Measurements from ENCODE around the gene THAP5. TPM values are rescaled to one million over a fixed set of nuclear protein-coding genes. Genes with fewer than 3 reads are reported as not detected.

THAP5 gene
- total RNA-seq, 2 experiments from 2014 or later = 28.7 to 28.8 TPM

DNA sequence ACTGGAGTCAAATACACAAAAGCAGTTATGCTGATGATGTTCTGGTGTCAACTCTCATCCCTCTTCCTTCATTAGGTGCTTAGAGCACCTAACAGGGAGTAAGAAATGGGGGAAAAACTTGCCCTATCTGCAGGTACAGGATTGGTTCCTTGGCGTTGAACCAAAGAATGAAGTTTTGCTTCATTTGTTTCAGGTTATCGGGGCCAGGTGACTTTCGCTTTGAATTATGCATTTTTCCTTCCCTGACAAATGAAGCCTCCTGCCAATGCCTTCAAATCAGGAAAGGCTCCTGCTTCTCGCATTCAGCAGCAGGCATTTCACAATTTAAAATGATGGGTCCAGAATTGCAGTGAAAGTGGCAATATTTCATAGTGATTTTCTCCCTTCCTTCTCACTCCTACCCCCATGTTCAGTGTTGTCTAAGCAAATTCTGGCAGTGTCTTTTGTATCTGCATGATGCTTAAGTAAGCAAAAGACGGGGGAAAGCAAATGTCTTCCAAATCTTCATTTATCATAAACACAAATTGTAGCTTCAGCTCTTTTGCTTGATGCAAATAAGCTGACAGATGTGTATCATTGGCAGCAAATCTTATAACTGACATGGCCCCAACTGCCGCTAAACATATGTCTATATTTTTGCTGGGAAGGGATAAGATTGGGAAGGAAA lies 29.5 kb upstream of the THAP5 start:
- no peak for DNase-seq
- H3K27me3 Mint-ChIP-seq = peaks cover 19% of the 10 kb centered on the region
- H3K27ac Mint-ChIP-seq = no peak overlapping the region
- no peaks in the 10 kb centered on the region for H3K9me3 Mint-ChIP-seq
- ChIA-PET POLR2A (no interaction called here), CTCF (interaction anchor here (1.3 kb wide), 1 partner anchor 19 kb away, joined by 3 read pairs; no protein-coding TSS in a partner anchor)
- no peaks in the 10 kb centered on the region for H3K4me1 Mint-ChIP-seq
- no peaks in the 10 kb centered on the region for H3K36me3 Mint-ChIP-seq (ENCODE audit: low read depth)
- no peak overlapping the region for H3K4me3 Mint-ChIP-seq

DNA sequence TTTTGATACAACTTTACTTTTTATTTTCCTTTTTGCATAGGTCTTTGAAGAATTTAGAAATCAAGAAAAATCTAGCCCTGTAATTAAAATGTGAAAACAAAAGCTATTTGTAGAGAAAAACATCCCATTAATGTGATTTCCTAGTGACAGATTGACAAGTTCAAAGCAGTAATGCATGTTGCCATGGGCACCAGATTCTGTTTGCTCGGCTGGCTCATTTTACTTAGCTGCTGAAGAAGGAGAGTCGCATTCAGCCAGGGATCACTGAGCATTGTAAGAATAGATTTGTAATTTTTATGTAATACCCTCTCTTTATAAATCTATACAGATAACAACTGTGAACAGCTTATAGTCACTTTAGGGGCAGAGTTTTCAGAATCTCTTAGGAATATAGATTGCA lies 28.6 kb upstream of the THAP5 start:
- Mint-ChIP-seq H3K27ac (no peak overlapping the region), H3K4me3 (no peak overlapping the region), H3K9me3 (no peaks in the 10 kb centered on the region), H3K4me1 (no peaks in the 10 kb centered on the region), H3K36me3 (ENCODE audit: low read depth) (no peaks in the 10 kb centered on the region), H3K27me3 (peaks cover 19% of the 10 kb centered on the region)
- CTCF ChIA-PET = no interaction called here
- POLR2A ChIA-PET = no interaction called here
- DNase-seq = no peak

DNA sequence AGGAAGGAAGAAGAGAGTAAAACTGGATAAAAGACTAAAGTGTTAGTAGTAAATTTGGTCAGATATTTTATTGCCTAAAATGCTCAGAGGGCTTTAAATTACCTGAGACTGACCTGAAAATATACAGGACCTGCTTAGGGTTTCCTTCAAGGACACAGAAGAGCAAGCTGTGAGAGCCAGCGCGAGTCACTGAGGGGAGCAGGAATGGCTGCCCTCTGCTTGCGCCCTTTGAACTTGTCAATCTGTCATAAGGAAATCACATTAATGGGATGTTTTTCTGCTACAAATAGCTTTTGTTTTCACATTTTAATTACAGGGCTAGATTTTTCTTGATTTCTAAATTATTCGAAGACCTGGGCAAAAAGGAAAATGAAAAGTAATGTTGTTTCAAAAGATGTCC lies 27.1 kb upstream of the THAP5 start:
- H3K27ac Mint-ChIP-seq = no peak overlapping the region
- H3K9me3 Mint-ChIP-seq = no peaks in the 10 kb centered on the region
- H3K27me3 Mint-ChIP-seq = peaks cover 19% of the 10 kb centered on the region
- POLR2A ChIA-PET = interaction anchor here (1.0 kb wide), 1 partner anchor 27 kb away, joined by 3 read pairs; the partner anchor contains the start of genes DNAJB9 and THAP5
- DNase-seq = no peak
- H3K4me3 Mint-ChIP-seq = no peak overlapping the region
- no peaks in the 10 kb centered on the region for H3K4me1 Mint-ChIP-seq
- H3K36me3 Mint-ChIP-seq (ENCODE audit: low read depth) = no peaks in the 10 kb centered on the region
- CTCF ChIA-PET = no interaction called here

- H3K4me3 Mint-ChIP-seq = no peak overlapping the region
- DNase-seq = no peak
- no peaks in the 10 kb centered on the region for H3K36me3 Mint-ChIP-seq (ENCODE audit: low read depth)
- H3K27ac Mint-ChIP-seq = no peak overlapping the region
- H3K27me3 Mint-ChIP-seq = no peaks in the 10 kb centered on the region
- H3K9me3 Mint-ChIP-seq = no peaks in the 10 kb centered on the region
- POLR2A ChIA-PET = no interaction called here
- CTCF ChIA-PET = no interaction called here
- no peaks in the 10 kb centered on the region for H3K4me1 Mint-ChIP-seq
Measured at GRCh38 chr7:108592646-108593201, 23.2 kb upstream of the THAP5 start.

DNA sequence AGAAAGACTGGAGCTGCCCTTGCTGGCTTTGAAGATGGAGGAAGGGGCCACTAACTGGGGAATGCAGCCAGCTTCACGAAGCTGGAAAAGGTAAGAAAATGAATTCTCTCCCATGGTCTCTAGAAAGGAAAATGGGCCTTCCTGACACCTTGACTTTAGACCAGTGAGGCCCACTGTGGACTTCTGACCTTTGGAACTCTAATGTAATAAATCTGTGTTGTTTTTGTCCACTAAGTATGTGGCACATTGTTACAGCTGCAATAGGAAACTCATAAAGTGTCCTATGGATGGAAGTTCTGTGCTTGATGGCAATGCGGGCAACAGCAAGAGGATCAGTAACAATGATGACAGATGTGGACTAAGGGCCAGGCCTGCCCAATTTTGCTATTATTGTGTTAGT lies 21.1 kb upstream of the THAP5 start:
- no peak for DNase-seq
- H3K4me3 Mint-ChIP-seq = no peak overlapping the region
- H3K4me1 Mint-ChIP-seq = no peaks in the 10 kb centered on the region
- no peaks in the 10 kb centered on the region for H3K9me3 Mint-ChIP-seq
- CTCF ChIA-PET = no interaction called here
- peaks cover 6% of the 10 kb centered on the region for H3K27me3 Mint-ChIP-seq
- H3K27ac Mint-ChIP-seq = no peak overlapping the region
- POLR2A ChIA-PET = no interaction called here
- H3K36me3 Mint-ChIP-seq (ENCODE audit: low read depth) = no peaks in the 10 kb centered on the region

GRCh38 chr7:108589874-108590273 lies 20.4 kb upstream of the THAP5 start:
- no peaks in the 10 kb centered on the region for H3K4me1 Mint-ChIP-seq
- no peak for DNase-seq
- CTCF ChIA-PET = no interaction called here
- POLR2A ChIA-PET = interaction anchor here (0.9 kb wide), 1 partner anchor 20 kb away, joined by 3 read pairs; the partner anchor contains the start of genes DNAJB9 and THAP5
- no peaks in the 10 kb centered on the region for H3K9me3 Mint-ChIP-seq
- no peak overlapping the region for H3K4me3 Mint-ChIP-seq
- no peak overlapping the region for H3K27ac Mint-ChIP-seq
- H3K27me3 Mint-ChIP-seq = peaks cover 6% of the 10 kb centered on the region
- no peaks in the 10 kb centered on the region for H3K36me3 Mint-ChIP-seq (ENCODE audit: low read depth)

DNA sequence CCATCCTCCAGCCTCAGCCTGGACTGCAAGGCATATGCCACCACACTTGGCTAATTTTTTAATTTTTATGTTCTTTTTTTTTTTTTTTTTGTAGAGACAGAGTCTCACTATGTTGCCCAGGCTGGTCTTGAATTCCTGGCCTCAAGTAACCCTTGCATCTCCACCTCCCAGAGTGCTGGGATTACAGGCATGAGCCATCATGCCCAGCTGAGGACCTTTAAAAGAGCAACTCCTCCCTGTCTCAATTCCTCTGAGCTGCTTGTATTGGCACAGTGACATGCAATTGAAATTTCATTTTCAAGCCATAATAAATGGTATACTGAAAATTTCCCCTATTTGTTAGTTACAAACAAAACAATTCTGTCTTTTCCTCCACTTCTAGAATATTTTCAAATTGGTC lies 19.7 kb upstream of the THAP5 start:
- DNase-seq = no peak
- no peaks in the 10 kb centered on the region for H3K9me3 Mint-ChIP-seq
- peaks cover 6% of the 10 kb centered on the region for H3K27me3 Mint-ChIP-seq
- H3K4me1 Mint-ChIP-seq = no peaks in the 10 kb centered on the region
- no peak overlapping the region for H3K27ac Mint-ChIP-seq
- ChIA-PET POLR2A (interaction anchor here (0.9 kb wide), 1 partner anchor 19 kb away, joined by 3 read pairs; the partner anchor contains the start of genes DNAJB9 and THAP5), CTCF (no interaction called here)
- no peak overlapping the region for H3K4me3 Mint-ChIP-seq
- H3K36me3 Mint-ChIP-seq (ENCODE audit: low read depth) = no peaks in the 10 kb centered on the region

DNA sequence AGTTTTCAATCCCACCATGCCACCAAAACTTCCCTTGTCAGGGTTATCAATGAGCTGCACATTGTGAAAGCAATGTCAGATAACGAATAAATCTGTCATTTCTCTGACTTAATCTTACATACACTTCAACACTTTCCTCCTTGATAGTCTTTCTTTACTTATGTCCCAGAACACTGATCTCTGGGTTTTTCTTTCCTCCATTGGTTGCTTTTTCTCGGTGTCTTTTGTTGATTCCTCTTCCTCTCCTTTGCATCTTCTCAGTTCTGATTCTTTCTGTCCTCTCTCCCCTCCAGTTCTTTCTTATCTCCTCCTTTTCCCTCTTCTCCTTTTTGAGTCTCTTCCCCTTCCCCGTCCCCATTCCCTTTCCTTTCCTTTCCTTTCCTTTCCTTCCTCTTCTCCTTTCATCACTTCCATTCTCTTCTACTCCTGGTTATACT lies 16.8 kb upstream of the THAP5 start:
- no peaks in the 10 kb centered on the region for H3K4me1 Mint-ChIP-seq

DNA sequence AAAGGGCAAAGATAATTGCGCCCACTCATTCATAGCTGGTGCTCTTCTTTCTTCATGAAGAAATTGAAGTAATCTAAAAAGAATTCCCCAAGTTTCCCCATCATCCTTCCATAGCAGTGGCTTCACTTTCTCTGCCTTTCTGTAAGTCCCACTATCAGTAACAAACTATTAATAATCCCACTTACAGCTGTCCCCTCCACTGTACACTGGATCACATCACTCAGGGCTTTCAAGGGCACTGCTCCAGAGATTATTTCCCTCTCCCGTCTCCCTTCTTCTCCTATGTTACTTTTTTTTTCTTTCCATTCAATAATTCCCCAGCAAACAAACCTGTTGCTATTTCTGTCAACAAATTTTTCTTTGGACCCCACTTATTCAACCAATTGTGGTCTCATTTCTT lies 16.3 kb upstream of the THAP5 start:
- no peak for DNase-seq
- ChIA-PET CTCF (no interaction called here), POLR2A (no interaction called here)
- Mint-ChIP-seq H3K4me1 (no peaks in the 10 kb centered on the region), H3K9me3 (no peaks in the 10 kb centered on the region), H3K36me3 (ENCODE audit: low read depth) (no peaks in the 10 kb centered on the region), H3K4me3 (no peak overlapping the region), H3K27me3 (peaks cover 6% of the 10 kb centered on the region), H3K27ac (no peak overlapping the region)

More for the DNA sequence above, 16.8 kb upstream of the THAP5 start:
- no peak for DNase-seq
- no peak overlapping the region for H3K27ac Mint-ChIP-seq
- CTCF ChIA-PET = no interaction called here
- POLR2A ChIA-PET = no interaction called here
- H3K36me3 Mint-ChIP-seq (ENCODE audit: low read depth) = no peaks in the 10 kb centered on the region
- no peak overlapping the region for H3K4me3 Mint-ChIP-seq
- no peaks in the 10 kb centered on the region for H3K9me3 Mint-ChIP-seq
- peaks cover 6% of the 10 kb centered on the region for H3K27me3 Mint-ChIP-seq

DNA sequence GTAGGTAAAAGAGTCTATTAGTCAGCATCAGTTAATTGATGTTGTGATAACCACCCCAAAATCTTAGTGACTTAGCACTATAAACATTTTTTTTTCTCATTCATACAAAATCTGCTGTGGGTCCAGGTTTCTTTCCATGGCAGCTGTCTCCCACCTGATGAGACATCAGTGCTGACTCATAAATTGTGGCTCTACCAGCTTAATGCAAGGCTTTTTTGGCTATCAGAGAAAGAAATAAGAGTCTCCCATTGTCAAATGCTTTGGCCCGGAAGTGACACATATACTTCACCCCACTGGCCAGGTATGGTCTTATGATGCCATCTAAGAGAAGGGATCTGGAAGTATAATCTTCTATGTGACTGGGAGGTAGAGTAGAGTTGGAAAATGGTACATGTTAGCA lies 14.7 kb upstream of the THAP5 start:
- H3K36me3 Mint-ChIP-seq (ENCODE audit: low read depth) = peaks cover 9% of the 10 kb centered on the region
- ChIA-PET POLR2A (no interaction called here), CTCF (no interaction called here)
- H3K27ac Mint-ChIP-seq = no peak overlapping the region
- H3K4me3 Mint-ChIP-seq = no peak overlapping the region
- no peaks in the 10 kb centered on the region for H3K4me1 Mint-ChIP-seq
- peaks cover 6% of the 10 kb centered on the region for H3K27me3 Mint-ChIP-seq
- DNase-seq = no peak
- peaks cover 4% of the 10 kb centered on the region for H3K9me3 Mint-ChIP-seq

- peaks cover 28% of the 10 kb centered on the region for H3K36me3 Mint-ChIP-seq (ENCODE audit: low read depth)
- POLR2A ChIA-PET = interaction anchor here (1.9 kb wide), 1 partner anchor 12 kb away, joined by 4 read pairs; the partner anchor contains the start of gene DNAJB9
- peaks cover under 1% of the 10 kb centered on the region for H3K4me1 Mint-ChIP-seq
- H3K27ac Mint-ChIP-seq = no peak overlapping the region
- peaks cover 6% of the 10 kb centered on the region for H3K27me3 Mint-ChIP-seq
- DNase-seq = no peak
- CTCF ChIA-PET = no interaction called here
- no peak overlapping the region for H3K4me3 Mint-ChIP-seq
- H3K9me3 Mint-ChIP-seq = peaks cover 6% of the 10 kb centered on the region
Measured at GRCh38 chr7:108581655-108582491, 12.4 kb upstream of the THAP5 start.

GRCh38 chr7:108580298-108580697 lies 10.8 kb upstream of the THAP5 start:
- Mint-ChIP-seq H3K36me3 (ENCODE audit: low read depth) (peaks cover 41% of the 10 kb centered on the region), H3K27me3 (no peaks in the 10 kb centered on the region), H3K4me3 (no peak overlapping the region), H3K4me1 (peaks cover 4% of the 10 kb centered on the region), H3K9me3 (peaks cover 6% of the 10 kb centered on the region), H3K27ac (no peak overlapping the region)
- ChIA-PET CTCF (no interaction called here), POLR2A (no interaction called here)
- no peak for DNase-seq

GRCh38 chr7:108578937-108579336 lies 9.4 kb upstream of the THAP5 start:
- Mint-ChIP-seq H3K4me3 (no peak overlapping the region), H3K27ac (no peak overlapping the region), H3K36me3 (ENCODE audit: low read depth) (peaks cover 50% of the 10 kb centered on the region), H3K4me1 (peaks cover 11% of the 10 kb centered on the region), H3K27me3 (no peaks in the 10 kb centered on the region), H3K9me3 (peaks cover 6% of the 10 kb centered on the region)
- DNase-seq = no peak
- POLR2A ChIA-PET = no interaction called here
- CTCF ChIA-PET = no interaction called here
